ENCODE results near the gene IGSF9B. TPM values are rescaled to one million over a fixed set of nuclear protein-coding genes. Genes with fewer than 3 reads are reported as not detected.

The IGSF9B gene
- total RNA-seq, 1 experiment from 2014 or later = 2.2 TPM

DNA sequence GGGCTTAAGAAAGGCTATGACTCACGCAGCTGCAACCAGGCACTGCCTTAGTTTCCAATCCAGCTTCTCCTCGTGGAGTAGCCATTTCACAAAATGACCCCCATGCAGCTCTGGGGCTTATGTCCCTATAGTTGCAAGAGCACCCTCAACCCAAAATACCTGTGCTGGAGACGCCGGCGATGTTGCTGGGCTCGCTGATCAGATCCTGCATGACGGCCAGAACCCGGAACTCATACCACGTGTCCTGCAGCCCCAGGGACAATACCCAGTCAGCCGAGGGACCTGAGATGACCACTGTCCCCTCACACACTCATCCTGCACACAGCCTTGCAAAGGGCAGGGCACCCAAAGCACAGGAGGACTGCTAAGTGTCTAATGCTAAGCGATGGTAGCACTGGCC is 32.1 kb downstream of the IGSF9B start:
- BruUV-seq (replicated peaks) = no TSS peak
- POLR2A ChIA-PET = no interaction called here
- in situ Hi-C loops (cut with HindIII; ENCODE audit: low pct_unique_long_range_greater_than_20kb, low sequenced_read_pairs) = no loop called here
- H3K27ac ChIP-seq (ENCODE audit: low read length) = no peak overlapping the region
- CTCF ChIA-PET = no interaction called here
- H3K36me3 ChIP-seq (ENCODE audit: control insufficient read depth, insufficient read depth, low read length) = no peaks in the 10 kb centered on the region
- no peak for DNase-seq (ENCODE audit: low read depth, low spot score)
- no peaks in the 10 kb centered on the region for H3K27me3 ChIP-seq (ENCODE audit: control insufficient read depth, insufficient read depth, low read length)
- peaks cover 4% of the 10 kb centered on the region for H3K4me1 ChIP-seq (ENCODE audit: control insufficient read depth, insufficient read depth, low read length)
- TF ChIP-seq POLR2AphosphoS5 (IDR thresholded peaks at IDR 0.05; ENCODE audit: low read depth, low read length) (no peak), SIN3A (IDR thresholded peaks at IDR 0.05; ENCODE audit: borderline replicate concordance, insufficient read depth, low read depth, low read length) (no peak), CTCF (IDR thresholded peaks at IDR 0.05) (no peak), TCF7L2 (IDR thresholded peaks at IDR 0.05; ENCODE audit: low read depth, low read length) (no peak)
- TF ChIP-seq, protein P1, sequence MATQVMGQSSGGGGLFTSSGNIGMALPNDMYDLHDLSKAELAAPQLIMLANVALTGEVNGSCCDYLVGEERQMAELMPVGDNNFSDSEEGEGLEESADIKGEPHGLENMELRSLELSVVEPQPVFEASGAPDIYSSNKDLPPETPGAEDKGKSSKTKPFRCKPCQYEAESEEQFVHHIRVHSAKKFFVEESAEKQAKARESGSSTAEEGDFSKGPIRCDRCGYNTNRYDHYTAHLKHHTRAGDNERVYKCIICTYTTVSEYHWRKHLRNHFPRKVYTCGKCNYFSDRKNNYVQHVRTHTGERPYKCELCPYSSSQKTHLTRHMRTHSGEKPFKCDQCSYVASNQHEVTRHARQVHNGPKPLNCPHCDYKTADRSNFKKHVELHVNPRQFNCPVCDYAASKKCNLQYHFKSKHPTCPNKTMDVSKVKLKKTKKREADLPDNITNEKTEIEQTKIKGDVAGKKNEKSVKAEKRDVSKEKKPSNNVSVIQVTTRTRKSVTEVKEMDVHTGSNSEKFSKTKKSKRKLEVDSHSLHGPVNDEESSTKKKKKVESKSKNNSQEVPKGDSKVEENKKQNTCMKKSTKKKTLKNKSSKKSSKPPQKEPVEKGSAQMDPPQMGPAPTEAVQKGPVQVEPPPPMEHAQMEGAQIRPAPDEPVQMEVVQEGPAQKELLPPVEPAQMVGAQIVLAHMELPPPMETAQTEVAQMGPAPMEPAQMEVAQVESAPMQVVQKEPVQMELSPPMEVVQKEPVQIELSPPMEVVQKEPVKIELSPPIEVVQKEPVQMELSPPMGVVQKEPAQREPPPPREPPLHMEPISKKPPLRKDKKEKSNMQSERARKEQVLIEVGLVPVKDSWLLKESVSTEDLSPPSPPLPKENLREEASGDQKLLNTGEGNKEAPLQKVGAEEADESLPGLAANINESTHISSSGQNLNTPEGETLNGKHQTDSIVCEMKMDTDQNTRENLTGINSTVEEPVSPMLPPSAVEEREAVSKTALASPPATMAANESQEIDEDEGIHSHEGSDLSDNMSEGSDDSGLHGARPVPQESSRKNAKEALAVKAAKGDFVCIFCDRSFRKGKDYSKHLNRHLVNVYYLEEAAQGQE (IDR thresholded peaks at IDR 0.05; ENCODE audit: insufficient read depth in 1 of 2, low read depth in 2 of 2, low read length in 1 of 2) = no peak
- no peak overlapping the region for H3K4me3 ChIP-seq (ENCODE audit: low read depth in 2 of 2, low read length in 2 of 2)
- intact Hi-C loops (cut with micrococcal nuclease; ENCODE audit: unreplicated experiment) = no loop called here
- ATAC-seq = no peak
- no peaks in the 10 kb centered on the region for H3K9me3 ChIP-seq (ENCODE audit: control insufficient read depth, insufficient read depth, low read depth, low read length)

DNA sequence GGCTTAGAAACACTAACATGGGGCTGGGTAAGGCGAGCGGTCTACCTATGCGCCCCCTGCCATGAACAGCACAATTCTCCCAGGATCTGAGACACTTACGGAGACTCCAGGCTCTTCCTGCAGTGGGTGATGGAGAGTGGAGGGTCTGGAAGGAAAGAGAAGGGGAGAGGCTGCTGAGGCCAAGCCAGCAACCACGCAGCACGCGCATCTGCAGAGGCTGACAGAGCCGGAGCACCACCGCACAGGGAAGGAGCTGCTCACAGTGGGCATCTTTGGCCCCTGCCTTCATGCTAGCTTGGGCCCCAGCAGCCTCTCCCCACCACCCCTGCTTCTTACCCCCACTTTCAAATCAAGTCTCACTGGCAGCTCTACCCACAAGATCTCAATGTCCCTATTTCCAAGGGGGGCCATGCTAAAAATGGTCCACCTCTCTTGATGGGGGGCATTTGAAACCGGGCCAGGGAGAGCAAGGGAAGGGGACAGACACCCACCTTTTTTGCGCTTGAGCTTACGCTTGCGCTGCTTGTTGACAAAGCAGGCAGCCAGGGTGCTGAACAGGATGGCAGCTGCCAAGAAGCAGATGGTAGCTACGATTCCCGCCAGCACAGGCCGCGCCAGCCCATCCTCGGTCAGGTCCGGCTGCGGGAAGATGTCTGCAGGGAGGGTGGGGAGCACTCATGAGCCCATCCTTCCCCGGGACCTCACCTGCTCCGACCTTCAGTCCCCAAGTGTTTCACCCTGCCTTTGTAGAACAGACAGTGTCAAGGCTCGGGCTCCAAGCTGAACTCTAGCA is 34.5 kb downstream of the IGSF9B start:
- TF ChIP-seq, protein P1 (IDR thresholded peaks at IDR 0.05; ENCODE audit: insufficient read depth in 1 of 2, low read depth in 2 of 2, low read length in 1 of 2) = no peak
- TF ChIP-seq SIN3A (IDR thresholded peaks at IDR 0.05; ENCODE audit: borderline replicate concordance, insufficient read depth, low read depth, low read length) (no peak), TCF7L2 (IDR thresholded peaks at IDR 0.05; ENCODE audit: low read depth, low read length) (no peak), CTCF (IDR thresholded peaks at IDR 0.05) (no peak), POLR2AphosphoS5 (IDR thresholded peaks at IDR 0.05; ENCODE audit: low read depth, low read length) (no peak)
- Histone ChIP-seq H3K27me3 (ENCODE audit: control insufficient read depth, insufficient read depth, low read length) (peaks cover 2% of the 10 kb centered on the region; the same call in 1 of the 2 replicates), H3K9me3 (ENCODE audit: control insufficient read depth, insufficient read depth, low read depth, low read length) (no peaks in the 10 kb centered on the region), H3K4me3 (ENCODE audit: low read depth in 2 of 2, low read length in 2 of 2) (no peak overlapping the region), H3K36me3 (ENCODE audit: control insufficient read depth, insufficient read depth, low read length) (no peaks in the 10 kb centered on the region), H3K27ac (ENCODE audit: low read length) (no peak overlapping the region), H3K4me1 (ENCODE audit: control insufficient read depth, insufficient read depth, low read length) (no peaks in the 10 kb centered on the region)
- ChIA-PET POLR2A (interaction anchor here (0.5 kb wide), 1 partner anchor 347 kb away, joined by 5 read pairs; no protein-coding TSS in a partner anchor), CTCF (interaction anchor here (1.4 kb wide), 1 partner anchor 12 kb away, joined by 3 read pairs; no protein-coding TSS in a partner anchor)
- in situ Hi-C loops (cut with HindIII; ENCODE audit: low pct_unique_long_range_greater_than_20kb, low sequenced_read_pairs) = no loop called here
- no peak for ATAC-seq
- DNase-seq (ENCODE audit: low read depth, low spot score) = no peak
- no TSS peak for BruUV-seq (replicated peaks)
- intact Hi-C loops (cut with micrococcal nuclease; ENCODE audit: unreplicated experiment) = no loop called here

All from Panc1 (cell line).